ENCODE results near the gene FBH1.

FBH1 gene

DNA sequence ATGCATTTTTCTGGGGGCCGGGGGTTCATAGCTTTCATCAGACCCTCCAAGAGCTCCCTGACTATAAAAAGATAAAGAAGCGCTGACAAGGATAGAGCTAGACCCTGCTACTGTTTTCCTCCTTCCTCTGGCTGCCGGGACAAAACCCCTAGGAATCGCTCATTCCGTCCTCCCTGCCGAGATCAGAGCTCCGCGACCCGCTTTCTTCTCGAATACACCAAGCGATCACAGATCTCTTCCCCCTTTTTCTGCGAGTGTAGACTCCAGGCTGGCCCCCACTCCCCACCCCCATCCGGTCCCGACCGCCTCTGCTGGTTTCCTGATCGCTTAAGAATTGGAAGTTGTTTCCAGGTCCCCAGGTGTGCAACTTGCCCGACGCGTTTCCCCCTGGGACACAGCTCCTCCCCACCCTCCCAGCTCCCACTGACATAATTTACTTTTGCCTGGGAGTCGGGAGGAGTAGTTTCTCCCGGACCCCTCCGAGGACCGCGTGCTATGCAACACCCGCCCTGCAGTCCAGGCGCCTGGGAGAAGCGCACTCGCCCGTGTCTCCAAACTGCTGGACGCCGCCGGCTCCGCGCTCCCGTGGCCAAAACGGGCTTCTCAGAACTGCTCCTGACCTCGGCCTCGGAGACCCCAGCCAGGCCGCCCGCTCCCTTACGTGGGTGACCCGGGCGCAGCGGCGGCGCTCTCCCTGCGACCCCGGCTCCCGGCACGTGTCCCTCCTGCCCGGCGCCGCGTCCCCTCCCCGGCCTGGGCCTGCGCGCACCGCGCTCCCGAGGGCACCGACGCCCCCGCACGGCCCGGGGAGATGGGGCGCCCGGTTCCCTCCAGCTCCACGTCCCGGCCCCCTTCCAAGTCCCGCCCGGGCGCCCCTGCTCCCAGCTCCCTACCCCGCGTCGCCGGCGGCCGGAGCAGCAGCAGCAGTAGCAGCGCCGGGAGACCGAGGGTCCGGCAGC lies 86.7 kb downstream of the FBH1 start:
- peak in 2 of 4 experiments; percentile 41 to 44 for DNase-seq (ENCODE audit: low read depth in 4 of 4, low spot score in 1 of 4)

DNA sequence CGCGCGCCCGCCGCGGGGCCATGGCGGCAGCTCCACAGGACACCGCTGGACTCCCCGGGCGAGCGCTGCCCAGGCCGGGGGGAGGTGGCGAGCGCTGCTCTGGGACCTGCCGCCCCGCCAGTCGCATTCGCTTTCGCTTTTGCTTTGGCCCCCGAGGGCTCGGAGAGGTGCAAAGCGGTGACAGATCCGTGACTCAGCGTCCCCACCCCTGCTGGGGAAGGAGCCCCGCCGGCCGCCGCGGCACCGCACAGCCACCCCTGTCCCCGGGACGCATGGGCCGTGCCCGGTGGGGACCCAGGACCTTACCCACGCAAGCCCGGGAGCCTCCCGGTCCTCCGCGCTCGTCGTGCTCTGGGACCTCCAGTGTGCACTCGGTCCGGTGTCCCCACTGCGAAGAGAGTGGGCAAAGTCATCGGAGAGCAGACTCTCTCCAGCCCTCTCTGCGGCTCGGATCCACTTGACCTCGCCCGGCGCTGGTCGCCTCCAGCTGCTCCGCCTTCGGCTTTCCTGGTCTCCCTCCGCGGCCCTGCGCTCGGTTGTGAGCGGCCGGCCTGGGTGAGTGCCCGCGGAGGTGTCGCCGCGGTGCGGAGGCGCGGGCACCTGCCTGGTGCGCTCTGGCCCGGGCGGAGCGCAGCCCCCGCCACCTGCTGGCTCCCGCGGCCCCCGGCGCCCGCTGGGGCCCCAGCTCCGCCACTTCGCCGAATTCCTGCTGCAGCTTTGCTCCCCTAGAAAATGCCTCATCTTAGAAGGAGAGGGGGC lies 87.6 kb downstream of the FBH1 start, which contains the start of gene IL15RA:
TSS of gene IL15RA (minus strand) at position 73 of the 759 bp plus-strand sequence. CDS start at position 22, 51 bp downstream.
- DNase-seq (ENCODE audit: low read depth in 4 of 4, low spot score in 1 of 4) = peak; percentile 71 to 90 (median 80)

DNA sequence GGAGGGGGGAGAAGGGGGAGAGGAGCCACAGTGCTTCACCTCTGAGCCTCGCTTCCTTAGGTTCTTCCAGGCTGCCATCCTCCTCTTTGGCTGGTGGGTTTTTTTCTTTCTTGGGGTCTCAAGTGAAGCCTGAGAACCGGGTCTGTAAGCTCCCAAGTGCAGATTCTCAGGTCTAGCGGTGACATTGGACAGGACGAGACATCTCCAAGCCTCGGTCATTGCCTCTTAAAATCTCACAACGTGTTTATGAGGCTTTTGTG lies 88.1 kb downstream of the FBH1 start:
- no peak for DNase-seq (ENCODE audit: low read depth in 4 of 4, low spot score in 1 of 4)

DNA sequence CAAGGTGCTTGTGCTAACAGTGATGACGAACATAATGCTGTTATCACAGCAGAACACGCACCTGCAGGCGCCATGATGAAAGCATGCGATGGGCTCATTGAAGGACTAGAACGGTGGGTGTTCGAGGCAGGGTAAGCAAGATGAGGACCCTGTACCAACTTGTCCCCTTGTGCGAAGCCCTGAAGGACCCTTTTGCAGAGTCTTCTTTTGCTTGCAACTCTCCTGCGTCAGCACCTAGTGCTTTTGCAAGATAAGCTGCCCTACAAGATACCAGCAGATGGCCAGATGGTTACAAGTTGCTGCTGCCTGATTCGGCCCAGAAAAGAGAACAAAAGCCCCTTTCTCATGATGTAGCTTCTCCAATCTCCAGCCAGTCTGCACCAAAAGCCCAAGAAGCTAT lies 91.5 kb downstream of the FBH1 start:
- no peak for DNase-seq (ENCODE audit: low read depth in 4 of 4, low spot score in 1 of 4)

DNA sequence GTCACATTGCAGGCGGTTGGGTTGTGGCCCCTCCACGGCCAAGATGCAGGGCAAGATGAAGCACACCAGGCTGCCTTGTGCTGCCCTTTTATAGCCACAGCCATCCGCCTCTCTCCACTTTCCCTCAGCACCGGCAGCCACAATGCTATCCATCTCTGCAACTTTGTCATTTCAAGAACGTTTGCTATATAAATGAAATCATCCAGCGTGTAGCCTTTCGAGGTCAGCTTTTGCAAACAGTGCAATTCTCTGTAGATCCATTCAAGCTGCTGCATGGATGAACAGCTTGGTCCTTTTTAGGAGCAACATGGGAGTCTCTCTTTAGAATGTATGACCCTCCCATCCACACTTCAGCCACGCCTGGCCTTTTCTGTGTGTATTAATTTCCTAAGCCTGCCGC lies 93.7 kb downstream of the FBH1 start:
- no peak for DNase-seq (ENCODE audit: low read depth in 4 of 4, low spot score in 1 of 4)

DNA sequence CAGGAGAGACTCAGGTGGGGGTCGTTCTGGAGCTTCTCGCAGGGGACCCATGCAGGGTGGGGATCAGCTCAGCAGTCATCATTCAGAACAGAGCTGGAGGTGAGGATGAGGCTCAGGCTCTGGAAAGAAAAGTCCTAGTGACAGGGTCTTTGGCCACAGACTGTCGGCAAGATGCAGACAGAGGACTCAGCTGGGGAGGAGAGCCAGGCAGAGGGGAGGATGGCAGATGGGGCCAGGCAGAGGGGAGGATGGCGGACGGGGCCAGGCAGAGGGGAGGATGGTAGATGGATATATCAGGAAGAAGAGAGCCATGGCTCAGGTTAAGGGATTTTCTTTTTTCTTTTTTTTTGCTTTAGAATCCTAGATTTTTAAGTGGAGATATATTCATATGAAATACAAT lies 95.0 kb downstream of the FBH1 start:
- no peak for DNase-seq (ENCODE audit: low read depth in 4 of 4, low spot score in 1 of 4)

All from stimulated activated CD4-positive, alpha-beta T cell treated with anti-CD3 and anti-CD28 coated beads, Interleukin-1b, Interleukin-23, amount 100 ng/mL, for 24 hours (primary cell).